Upper lobe of left lung (tissue), 6 donors: ENCODE data around the gene FAM200C. TPM values are rescaled to one million over a fixed set of nuclear protein-coding genes. Genes with fewer than 3 reads are reported as not detected.
A peak's percentile ranks its signal among the peaks of the same experiment; 100 is the strongest.

ENCODE experiments used
- ATAC-seq, 2 donors: fragments of 200-7000 bp; cut with Tn5 transposase; one replicate each; pipeline ENCODE4 v1.9.1; 2022; ENCODE audit warnings: mild to moderate bottlenecking in 2 of 2, moderate library complexity in 2 of 2; ENCODE audit not compliant: low FRiP score in 2 of 2
- DNase-seq, 2 donors: peaks; one replicate each; pipeline ENCODE4 v3.0.0-alpha.2; 2019 to 2020
- H3K27ac ChIP-seq, 4 donors: fragments of 200-600 bp; sonication (generic); one replicate each; pipeline ENCODE4 v1.5.1; 2016 to 2019
- H3K27me3 ChIP-seq, 4 donors: fragments of 200-600 bp; sonication (generic); one replicate each; pipeline ENCODE4 v1.5.1; 2017 to 2019
- H3K36me3 ChIP-seq, 4 donors: fragments of 200-600 bp; sonication (generic); one replicate each; pipeline ENCODE4 v1.5.1; 2016 to 2019
- H3K4me1 ChIP-seq, 4 donors: fragments of 200-600 bp; sonication (generic); one replicate each; pipeline ENCODE4 v1.5.1; 2018 to 2019
- H3K4me3 ChIP-seq, 4 donors: fragments of 200-600 bp; sonication (generic); one replicate each; pipeline ENCODE4 v1.5.1; 2017 to 2019; ENCODE audit warnings: mild to moderate bottlenecking in 2 of 4, moderate library complexity in 1 of 4
- H3K9me3 ChIP-seq, 4 donors: fragments of 200-600 bp; sonication (generic); one replicate each; pipeline ENCODE4 v1.5.1; 2018 to 2019
- EP300 ChIP-seq, 4 donors: sonication (generic); formaldehyde crosslinking; IDR thresholded peaks; one replicate each; pipeline ENCODE4 v1.5.1; 2017; ENCODE audit warnings: antibody characterized with exemption in 4 of 4, control low read depth in 2 of 4
- POLR2A ChIP-seq, 4 donors: fragments of 450-650 bp; IDR thresholded peaks; one replicate each; pipeline ENCODE4 v1.5.1; 2016 to 2017; ENCODE audit warnings: antibody characterized with exemption in 4 of 4, mild to moderate bottlenecking in 2 of 4
- POLR2AphosphoS5 ChIP-seq, 2 donors: sonication (generic); formaldehyde crosslinking; IDR thresholded peaks; one replicate each; pipeline ENCODE4 v1.5.1; 2017; ENCODE audit warnings: antibody characterized with exemption in 2 of 2
- WGBS, 2 donors: methylation state at CpG; one replicate each; pipeline ENCODE4 v1.1.5; 2017 to 2018; 5-methylcytosine and 5-hydroxymethylcytosine counted together
- total RNA-seq, 6 donors: library from RNA; depleted of rRNA in 4 of 6; stranded (reverse); fragments of >200 nt in 4 of 6; gene quantifications; one replicate each; pipeline versions ENCODE4 v1.1.0 to v1.2.1, GENCODE V29; 2016 to 2021
- TF ChIP-seq, protein P1 (sequence below), 6 experiments: fragments of 450-650 bp in 4 of 6; fragments of 200-600 bp in 2 of 6; sonication (generic) in 2 of 6; IDR thresholded peaks; one replicate each; pipeline ENCODE4 v1.5.1; 2016 to 2019; ENCODE audit warnings: antibody characterized with exemption in 6 of 6
- donor health status: DM: no; HTN: no; CAD: no; lungs with moderate emphysema.
- donor health status: DM: no; HTN: yes; CAD: no; lungs with severe emphysema.

The FAM200C gene
- total RNA-seq, 6 donors from 2014 or later = 0.76 to 4.2 (median 3.2) TPM

DNA sequence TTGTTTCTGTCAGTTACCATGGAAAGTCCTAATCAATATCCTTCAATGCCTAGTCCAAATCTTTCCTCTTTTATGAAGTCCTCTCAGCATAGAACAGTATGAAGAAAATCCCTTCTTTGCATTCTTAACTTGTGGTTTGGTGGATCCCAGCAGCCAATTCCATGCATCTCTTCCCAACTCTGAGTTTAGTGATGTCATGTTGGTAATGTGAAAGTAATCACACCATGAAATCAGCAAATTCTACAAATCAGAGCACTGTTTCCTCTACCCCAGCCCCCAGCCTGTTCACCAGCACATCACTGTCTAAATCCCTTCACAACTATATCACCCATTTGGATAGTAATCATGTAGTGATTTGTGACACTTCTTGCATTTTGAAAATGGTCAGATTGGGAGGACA is 24.7 kb downstream of the FAM200C start:
- Histone ChIP-seq H3K4me1 (peaks cover 0 to 6% (median 1%) of the 10 kb centered on the region in 4 donors), H3K27ac (no peak overlapping the region), H3K4me3 (no peak overlapping the region), H3K27me3 (no peaks in the 10 kb centered on the region), H3K9me3 (no peaks in the 10 kb centered on the region), H3K36me3 (no peaks in the 10 kb centered on the region)
- DNase-seq (no peak), ATAC-seq (no peak)
- TF ChIP-seq POLR2AphosphoS5 (IDR thresholded peaks at IDR 0.05) (no peak), POLR2A (IDR thresholded peaks at IDR 0.05) (no peak)
- TF ChIP-seq, protein P1, sequence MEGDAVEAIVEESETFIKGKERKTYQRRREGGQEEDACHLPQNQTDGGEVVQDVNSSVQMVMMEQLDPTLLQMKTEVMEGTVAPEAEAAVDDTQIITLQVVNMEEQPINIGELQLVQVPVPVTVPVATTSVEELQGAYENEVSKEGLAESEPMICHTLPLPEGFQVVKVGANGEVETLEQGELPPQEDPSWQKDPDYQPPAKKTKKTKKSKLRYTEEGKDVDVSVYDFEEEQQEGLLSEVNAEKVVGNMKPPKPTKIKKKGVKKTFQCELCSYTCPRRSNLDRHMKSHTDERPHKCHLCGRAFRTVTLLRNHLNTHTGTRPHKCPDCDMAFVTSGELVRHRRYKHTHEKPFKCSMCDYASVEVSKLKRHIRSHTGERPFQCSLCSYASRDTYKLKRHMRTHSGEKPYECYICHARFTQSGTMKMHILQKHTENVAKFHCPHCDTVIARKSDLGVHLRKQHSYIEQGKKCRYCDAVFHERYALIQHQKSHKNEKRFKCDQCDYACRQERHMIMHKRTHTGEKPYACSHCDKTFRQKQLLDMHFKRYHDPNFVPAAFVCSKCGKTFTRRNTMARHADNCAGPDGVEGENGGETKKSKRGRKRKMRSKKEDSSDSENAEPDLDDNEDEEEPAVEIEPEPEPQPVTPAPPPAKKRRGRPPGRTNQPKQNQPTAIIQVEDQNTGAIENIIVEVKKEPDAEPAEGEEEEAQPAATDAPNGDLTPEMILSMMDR (IDR thresholded peaks at IDR 0.05) = no peak

DNA sequence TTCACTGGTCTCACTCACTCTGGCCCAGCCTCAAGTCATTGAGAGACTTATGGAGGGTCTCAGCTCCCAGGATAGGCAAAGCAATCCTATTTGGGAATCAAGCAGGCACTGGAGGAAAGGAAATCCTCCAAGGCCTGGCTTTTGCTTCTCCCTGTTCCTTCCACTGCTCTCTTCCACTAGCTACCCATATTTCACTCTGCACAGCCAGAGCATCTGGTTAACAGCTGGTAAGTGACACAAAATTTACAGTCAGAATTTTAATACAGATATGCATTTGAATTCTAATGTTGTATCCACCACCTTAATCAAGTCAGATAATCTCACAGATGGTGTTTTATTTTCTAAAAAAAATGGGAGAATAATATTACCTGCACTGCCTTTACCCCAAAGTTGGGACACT is 28.6 kb downstream of the FAM200C start:
- no peaks in the 10 kb centered on the region for H3K27me3 ChIP-seq
- H3K9me3 ChIP-seq = no peaks in the 10 kb centered on the region
- no peak for DNase-seq
- no peak for TF ChIP-seq EP300 (IDR thresholded peaks at IDR 0.05)
- TF ChIP-seq, protein P1 (IDR thresholded peaks at IDR 0.05) = no peak
- TF ChIP-seq POLR2A (IDR thresholded peaks at IDR 0.05) = no peak
- no peak for TF ChIP-seq POLR2AphosphoS5 (IDR thresholded peaks at IDR 0.05)
- no peak overlapping the region for H3K4me3 ChIP-seq
- H3K4me1 ChIP-seq = peaks cover 0 to 14% (median 7%) of the 10 kb centered on the region in 4 donors
- no peak for ATAC-seq
- H3K36me3 ChIP-seq = no peaks in the 10 kb centered on the region
- H3K27ac ChIP-seq = no peak overlapping the region

DNA sequence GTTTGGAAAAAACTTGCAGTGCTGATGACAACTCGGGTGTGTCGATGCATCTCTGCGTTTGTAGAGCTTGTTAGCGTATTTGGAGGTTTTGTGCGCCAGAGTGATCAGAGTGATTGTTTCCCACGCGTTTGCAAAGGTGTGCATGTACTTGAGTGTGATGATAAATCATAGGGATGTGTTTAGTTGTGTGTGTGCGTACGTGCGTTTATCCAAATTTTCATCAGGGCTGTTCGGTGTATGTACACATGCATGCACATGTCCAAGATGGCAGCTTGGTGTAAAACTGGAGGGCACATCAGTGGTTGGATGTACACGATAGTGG is 29.2 kb downstream of the FAM200C start:
- no peak for ATAC-seq
- WGBS, 2 donors = 53 to 56% methylated on average over 12 of the region's 12 CpGs
- H3K27ac ChIP-seq = peak overlapping the region in 1 of 4 donors; percentile 65

DNA sequence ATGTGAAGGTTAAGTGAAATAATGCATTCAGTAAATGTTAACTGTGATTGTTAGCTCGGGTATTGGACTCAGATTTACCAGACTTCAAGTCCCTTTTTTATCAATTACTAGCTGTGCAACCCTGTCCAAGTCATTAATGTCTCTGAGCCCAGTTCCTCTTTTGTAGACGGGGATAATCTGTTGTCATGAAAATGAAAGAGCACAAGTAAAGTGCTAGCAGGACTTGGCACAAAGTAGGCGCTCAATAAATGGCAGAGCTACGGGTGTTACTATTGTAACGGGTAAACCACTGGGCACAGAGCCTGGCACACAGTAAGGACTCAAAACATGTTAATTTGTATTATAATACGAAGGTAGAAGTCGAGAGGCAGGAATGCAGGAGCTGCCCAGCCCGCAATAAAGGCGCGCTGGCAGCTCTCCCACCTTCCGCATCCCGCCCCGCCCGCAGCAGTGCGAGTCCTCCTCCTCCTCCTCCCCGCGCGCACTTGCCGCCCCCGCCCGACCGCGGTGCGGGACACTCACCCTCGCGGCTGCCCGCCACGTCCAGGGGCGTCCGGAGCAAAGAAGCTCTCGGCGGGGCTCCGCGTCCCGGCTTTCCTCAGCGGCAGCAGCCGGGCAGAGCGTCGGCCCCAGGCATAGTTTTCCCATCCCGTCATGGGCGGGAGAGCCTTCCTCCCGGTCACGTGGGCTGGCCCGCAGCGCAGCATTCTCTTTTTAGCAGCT is 29.7 kb downstream of the FAM200C start, which contains the start of gene C1QTNF2:
C1QTNF2 (minus strand) TSS at position 637 of the 723 bp plus-strand sequence. CDS start 15,615 bp downstream, outside the sequence.
- H3K4me1 ChIP-seq = peaks cover 0 to 14% (median 7%) of the 10 kb centered on the region in 4 donors
- WGBS, 2 donors = 3 to 7% methylated on average over 10 to 45 of the region's 45 CpGs
- DNase-seq (peak; percentile 26 to 90), ATAC-seq (peak in 1 of 2 donors; percentile 92)
- H3K27me3 ChIP-seq = no peaks in the 10 kb centered on the region
- H3K36me3 ChIP-seq = no peaks in the 10 kb centered on the region
- TF ChIP-seq, protein P1 (IDR thresholded peaks at IDR 0.05) = no peak
- TF ChIP-seq POLR2A (IDR thresholded peaks at IDR 0.05) = no peak
- no peak for TF ChIP-seq EP300 (IDR thresholded peaks at IDR 0.05)
- H3K9me3 ChIP-seq = no peaks in the 10 kb centered on the region
- peak within 1 kb of the TSS; percentile 47 to 58 (median 56) for H3K4me3 ChIP-seq
- H3K27ac ChIP-seq = peak within 1 kb of the TSS in 1 of 4 donors; percentile 65

More for the DNA sequence above, 29.2 kb downstream of the FAM200C start:
- no peaks in the 10 kb centered on the region for H3K9me3 ChIP-seq
- DNase-seq = no peak
- TF ChIP-seq POLR2AphosphoS5 (IDR thresholded peaks at IDR 0.05) (no peak), EP300 (IDR thresholded peaks at IDR 0.05) (no peak), POLR2A (IDR thresholded peaks at IDR 0.05) (no peak)
- TF ChIP-seq, protein P1 (IDR thresholded peaks at IDR 0.05) = no peak
- H3K36me3 ChIP-seq = no peaks in the 10 kb centered on the region
- H3K27me3 ChIP-seq = no peaks in the 10 kb centered on the region
- peaks cover 0 to 14% (median 7%) of the 10 kb centered on the region in 4 donors for H3K4me1 ChIP-seq
- peak overlapping the region; percentile 47 to 58 (median 56) for H3K4me3 ChIP-seq

DNA sequence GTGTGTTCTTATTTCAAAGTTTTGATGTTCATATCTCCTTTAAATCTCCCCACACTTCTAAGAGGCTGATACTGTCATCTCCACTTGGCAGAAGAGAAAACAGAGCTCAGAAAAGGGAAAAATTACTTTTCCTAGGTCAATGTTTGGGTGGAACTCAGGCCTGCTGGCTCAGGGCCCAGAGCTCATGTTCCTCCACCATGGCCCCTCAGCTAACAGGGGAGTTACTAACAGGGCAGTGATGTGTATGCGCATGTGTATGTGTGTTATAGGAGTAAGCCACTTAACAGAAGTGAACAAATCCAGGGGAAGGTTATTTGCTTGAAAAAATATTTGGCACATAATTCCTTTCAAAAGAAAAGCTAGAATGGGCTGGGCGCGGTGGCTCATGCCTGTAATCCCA is 32.0 kb downstream of the FAM200C start:
- ATAC-seq (no peak), DNase-seq (no peak)
- Histone ChIP-seq H3K9me3 (no peaks in the 10 kb centered on the region), H3K4me3 (no peak overlapping the region), H3K36me3 (no peaks in the 10 kb centered on the region), H3K4me1 (peaks cover 0 to 23% (median 7%) of the 10 kb centered on the region in 4 donors), H3K27ac (no peak overlapping the region), H3K27me3 (no peaks in the 10 kb centered on the region)
- TF ChIP-seq POLR2A (IDR thresholded peaks at IDR 0.05) = no peak
- TF ChIP-seq, protein P1 (IDR thresholded peaks at IDR 0.05) = no peak
- no peak for TF ChIP-seq POLR2AphosphoS5 (IDR thresholded peaks at IDR 0.05)
- no peak for TF ChIP-seq EP300 (IDR thresholded peaks at IDR 0.05)
- WGBS, 2 donors = 94 to 97% methylated on average over 3 of the region's 3 CpGs
